ENCODE results near the gene TOMM70.

Gene TOMM70

GRCh38 chr3:100374521-100374920, 26.4 kb downstream of the TOMM70 start:
- no peak overlapping the region for H4K8ac ChIP-seq (ENCODE audit: low read depth, low read length)
- H3K56ac ChIP-seq (ENCODE audit: low read length): no peak overlapping the region
- H3K4me1 ChIP-seq (ENCODE audit: control insufficient read depth, low read depth, low read length): no peaks in the 10 kb centered on the region
- H3K27ac ChIP-seq (ENCODE audit: low read depth, low read length): no peak overlapping the region
- H2AK5ac ChIP-seq (ENCODE audit: low read length): no peak overlapping the region
- no peak for DNase-seq
- no peak overlapping the region for H2BK5ac ChIP-seq (ENCODE audit: low read length)
- no peak overlapping the region for H3K23ac ChIP-seq (ENCODE audit: low read length)
- no peak overlapping the region for H3K18ac ChIP-seq (ENCODE audit: low read length)
- no peaks in the 10 kb centered on the region for H3K27me3 ChIP-seq (ENCODE audit: insufficient read depth, low read length, poor library complexity)
- H2BK120ac ChIP-seq (ENCODE audit: low read depth, low read length): no peak overlapping the region
- no peak overlapping the region for H2BK15ac ChIP-seq (replicated peaks; ENCODE audit: low read depth)
- H3K4me2 ChIP-seq (ENCODE audit: low read length): no peak overlapping the region
- no peaks in the 10 kb centered on the region for H3K79me1 ChIP-seq (ENCODE audit: low read length)
- H3K9ac ChIP-seq (ENCODE audit: low read length): no peak overlapping the region
- H3K36me3 ChIP-seq (ENCODE audit: control insufficient read depth, insufficient read depth, low read length): peaks cover 4% of the 10 kb centered on the region
- H3K4me3 ChIP-seq (ENCODE audit: low read length): no peak overlapping the region
- H4K5ac ChIP-seq (ENCODE audit: low read length): no peak overlapping the region
- no peaks in the 10 kb centered on the region for H3K79me2 ChIP-seq (ENCODE audit: control insufficient read depth, insufficient read depth, low read length)
- H3K4ac ChIP-seq (ENCODE audit: low read depth, low read length): no peak overlapping the region

GRCh38 chr3:100370756-100371155, 30.1 kb downstream of the TOMM70 start:
- Histone ChIP-seq H3K27ac (ENCODE audit: low read depth, low read length) (no peak overlapping the region), H3K79me2 (ENCODE audit: control insufficient read depth, insufficient read depth, low read length) (no peaks in the 10 kb centered on the region), H3K36me3 (ENCODE audit: control insufficient read depth, insufficient read depth, low read length) (peaks cover 2% of the 10 kb centered on the region), H3K4me3 (ENCODE audit: low read length) (no peak overlapping the region), H3K4me2 (ENCODE audit: low read length) (no peak overlapping the region), H3K4me1 (ENCODE audit: control insufficient read depth, low read depth, low read length) (no peaks in the 10 kb centered on the region), H2BK5ac (ENCODE audit: low read length) (no peak overlapping the region), H3K23ac (ENCODE audit: low read length) (no peak overlapping the region), H2BK120ac (ENCODE audit: low read depth, low read length) (no peak overlapping the region), H3K27me3 (ENCODE audit: insufficient read depth, low read length, poor library complexity) (no peaks in the 10 kb centered on the region), H2BK15ac (replicated peaks; ENCODE audit: low read depth) (no peak overlapping the region), H3K9ac (ENCODE audit: low read length) (no peak overlapping the region), H3K4ac (ENCODE audit: low read depth, low read length) (no peak overlapping the region), H2AK5ac (ENCODE audit: low read length) (no peak overlapping the region), H3K79me1 (ENCODE audit: low read length) (no peaks in the 10 kb centered on the region), H3K56ac (ENCODE audit: low read length) (no peak overlapping the region), H4K5ac (ENCODE audit: low read length) (no peak overlapping the region), H4K8ac (ENCODE audit: low read depth, low read length) (no peak overlapping the region), H3K18ac (ENCODE audit: low read length) (no peak overlapping the region)
- WGBS (ENCODE audit: extremely low coverage, insufficient coverage, low lambda C conversion rate): no CpG with 5 or more reads among the region's 1 CpG
- DNase-seq: no peak

- Histone ChIP-seq H2BK120ac (ENCODE audit: low read depth, low read length) (no peak overlapping the region), H3K79me2 (ENCODE audit: control insufficient read depth, insufficient read depth, low read length) (no peaks in the 10 kb centered on the region)
Measured at GRCh38 chr3:100368441-100368840, 32.4 kb downstream of the TOMM70 start.

GRCh38 chr3:100366424-100366823, 34.5 kb downstream of the TOMM70 start:
- DNase-seq: no peak
- WGBS (ENCODE audit: extremely low coverage, insufficient coverage, low lambda C conversion rate): no CpG with 5 or more reads among the region's 2 CpGs
- H4K8ac ChIP-seq (ENCODE audit: low read depth, low read length): no peak overlapping the region
- H3K27me3 ChIP-seq (ENCODE audit: insufficient read depth, low read length, poor library complexity): no peaks in the 10 kb centered on the region
- H3K36me3 ChIP-seq (ENCODE audit: control insufficient read depth, insufficient read depth, low read length): peaks cover 2% of the 10 kb centered on the region
- H4K5ac ChIP-seq (ENCODE audit: low read length): no peak overlapping the region
- no peak overlapping the region for H2BK120ac ChIP-seq (ENCODE audit: low read depth, low read length)
- no peaks in the 10 kb centered on the region for H3K79me1 ChIP-seq (ENCODE audit: low read length)
- H3K4me2 ChIP-seq (ENCODE audit: low read length): no peak overlapping the region
- H3K56ac ChIP-seq (ENCODE audit: low read length): no peak overlapping the region
- no peaks in the 10 kb centered on the region for H3K79me2 ChIP-seq (ENCODE audit: control insufficient read depth, insufficient read depth, low read length)
- no peak overlapping the region for H2BK15ac ChIP-seq (replicated peaks; ENCODE audit: low read depth)
- H3K4me1 ChIP-seq (ENCODE audit: control insufficient read depth, low read depth, low read length): no peaks in the 10 kb centered on the region
- H3K23ac ChIP-seq (ENCODE audit: low read length): no peak overlapping the region
- no peak overlapping the region for H3K18ac ChIP-seq (ENCODE audit: low read length)
- H3K27ac ChIP-seq (ENCODE audit: low read depth, low read length): no peak overlapping the region
- no peak overlapping the region for H2BK5ac ChIP-seq (ENCODE audit: low read length)
- H3K4me3 ChIP-seq (ENCODE audit: low read length): no peak overlapping the region
- no peak overlapping the region for H3K4ac ChIP-seq (ENCODE audit: low read depth, low read length)
- no peak overlapping the region for H2AK5ac ChIP-seq (ENCODE audit: low read length)
- no peak overlapping the region for H3K9ac ChIP-seq (ENCODE audit: low read length)

More at GRCh38 chr3:100368441-100368840, 32.4 kb downstream of the TOMM70 start:
- Histone ChIP-seq H3K36me3 (ENCODE audit: control insufficient read depth, insufficient read depth, low read length) (peaks cover 4% of the 10 kb centered on the region), H3K4me2 (ENCODE audit: low read length) (no peak overlapping the region), H3K27ac (ENCODE audit: low read depth, low read length) (no peak overlapping the region), H2AK5ac (ENCODE audit: low read length) (no peak overlapping the region), H3K27me3 (ENCODE audit: insufficient read depth, low read length, poor library complexity) (no peaks in the 10 kb centered on the region), H3K79me1 (ENCODE audit: low read length) (no peaks in the 10 kb centered on the region), H3K4me3 (ENCODE audit: low read length) (no peak overlapping the region), H3K56ac (ENCODE audit: low read length) (no peak overlapping the region), H2BK15ac (replicated peaks; ENCODE audit: low read depth) (no peak overlapping the region), H3K18ac (ENCODE audit: low read length) (no peak overlapping the region), H4K5ac (ENCODE audit: low read length) (no peak overlapping the region), H3K9ac (ENCODE audit: low read length) (no peak overlapping the region), H3K4ac (ENCODE audit: low read depth, low read length) (no peak overlapping the region), H2BK5ac (ENCODE audit: low read length) (no peak overlapping the region), H3K4me1 (ENCODE audit: control insufficient read depth, low read depth, low read length) (no peaks in the 10 kb centered on the region), H3K23ac (ENCODE audit: low read length) (no peak overlapping the region), H4K8ac (ENCODE audit: low read depth, low read length) (no peak overlapping the region)
- no CpG with 5 or more reads among the region's 8 CpGs for WGBS (ENCODE audit: extremely low coverage, insufficient coverage, low lambda C conversion rate)
- no peak for DNase-seq

GRCh38 chr3:100364421-100364820, 36.5 kb downstream of the TOMM70 start:
- Histone ChIP-seq H2AK5ac (ENCODE audit: low read length) (no peak overlapping the region), H3K4me1 (ENCODE audit: control insufficient read depth, low read depth, low read length) (no peaks in the 10 kb centered on the region), H3K56ac (ENCODE audit: low read length) (no peak overlapping the region), H3K4ac (ENCODE audit: low read depth, low read length) (no peak overlapping the region), H3K4me2 (ENCODE audit: low read length) (no peak overlapping the region), H3K79me1 (ENCODE audit: low read length) (no peaks in the 10 kb centered on the region), H4K8ac (ENCODE audit: low read depth, low read length) (no peak overlapping the region), H2BK120ac (ENCODE audit: low read depth, low read length) (no peak overlapping the region), H3K27me3 (ENCODE audit: insufficient read depth, low read length, poor library complexity) (no peaks in the 10 kb centered on the region), H4K5ac (ENCODE audit: low read length) (no peak overlapping the region), H2BK15ac (replicated peaks; ENCODE audit: low read depth) (no peak overlapping the region), H3K9ac (ENCODE audit: low read length) (no peak overlapping the region), H2BK5ac (ENCODE audit: low read length) (no peak overlapping the region), H3K27ac (ENCODE audit: low read depth, low read length) (no peak overlapping the region), H3K4me3 (ENCODE audit: low read length) (no peak overlapping the region), H3K18ac (ENCODE audit: low read length) (no peak overlapping the region), H3K36me3 (ENCODE audit: control insufficient read depth, insufficient read depth, low read length) (peaks cover 2% of the 10 kb centered on the region), H3K79me2 (ENCODE audit: control insufficient read depth, insufficient read depth, low read length) (no peaks in the 10 kb centered on the region), H3K23ac (ENCODE audit: low read length) (no peak overlapping the region)
- no peak for DNase-seq
- WGBS (ENCODE audit: extremely low coverage, insufficient coverage, low lambda C conversion rate): 100% methylated on average over 1 of the region's 3 CpGs

- H3K36me3 ChIP-seq (ENCODE audit: control insufficient read depth, insufficient read depth, low read length): peaks cover 2% of the 10 kb centered on the region
Measured at GRCh38 chr3:100361897-100362296, 39.0 kb downstream of the TOMM70 start.

More at GRCh38 chr3:100361897-100362296, 39.0 kb downstream of the TOMM70 start:
- no peak overlapping the region for H2BK15ac ChIP-seq (replicated peaks; ENCODE audit: low read depth)
- WGBS (ENCODE audit: extremely low coverage, insufficient coverage, low lambda C conversion rate): no CpG with 5 or more reads among the region's 1 CpG
- H2BK5ac ChIP-seq (ENCODE audit: low read length): no peak overlapping the region
- H3K4me1 ChIP-seq (ENCODE audit: control insufficient read depth, low read depth, low read length): no peaks in the 10 kb centered on the region
- no peak overlapping the region for H3K9ac ChIP-seq (ENCODE audit: low read length)
- no peak overlapping the region for H3K56ac ChIP-seq (ENCODE audit: low read length)
- no peak for DNase-seq
- H3K27me3 ChIP-seq (ENCODE audit: insufficient read depth, low read length, poor library complexity): no peaks in the 10 kb centered on the region
- no peak overlapping the region for H3K4me2 ChIP-seq (ENCODE audit: low read length)
- H3K27ac ChIP-seq (ENCODE audit: low read depth, low read length): no peak overlapping the region
- H2BK120ac ChIP-seq (ENCODE audit: low read depth, low read length): no peak overlapping the region
- H3K79me1 ChIP-seq (ENCODE audit: low read length): no peaks in the 10 kb centered on the region
- no peak overlapping the region for H3K18ac ChIP-seq (ENCODE audit: low read length)
- no peak overlapping the region for H2AK5ac ChIP-seq (ENCODE audit: low read length)
- H3K79me2 ChIP-seq (ENCODE audit: control insufficient read depth, insufficient read depth, low read length): no peaks in the 10 kb centered on the region
- no peak overlapping the region for H4K5ac ChIP-seq (ENCODE audit: low read length)
- H4K8ac ChIP-seq (ENCODE audit: low read depth, low read length): no peak overlapping the region
- no peak overlapping the region for H3K4me3 ChIP-seq (ENCODE audit: low read length)
- H3K4ac ChIP-seq (ENCODE audit: low read depth, low read length): no peak overlapping the region
- no peak overlapping the region for H3K23ac ChIP-seq (ENCODE audit: low read length)
